ENCODE results near the gene PIP4K2A.

PIP4K2A gene

GRCh38 chr10:22615819-22616499 is 98.4 kb downstream of the PIP4K2A start:
- H3K27ac ChIP-seq, result peak overlapping the region; percentile 30; the same call in 1 of the 2 replicates
- no peak for TF ChIP-seq ZFX (IDR thresholded peaks at IDR 0.05; ENCODE audit: borderline replicate concordance)
- no peak for TF ChIP-seq CTCF (IDR thresholded peaks at IDR 0.05)

- H3K27ac ChIP-seq, result no peak overlapping the region
- TF ChIP-seq CTCF (IDR thresholded peaks at IDR 0.05) (no peak), ZFX (IDR thresholded peaks at IDR 0.05; ENCODE audit: borderline replicate concordance) (no peak)
Measured at GRCh38 chr10:22615101-22615500, 99.3 kb downstream of the PIP4K2A start.

- TF ChIP-seq CTCF (IDR thresholded peaks at IDR 0.05), result no peak
- H3K27ac ChIP-seq, result no peak overlapping the region
Measured at GRCh38 chr10:22613011-22613410, 101.4 kb downstream of the PIP4K2A start.

GRCh38 chr10:22612318-22612717 is 102.1 kb downstream of the PIP4K2A start:
- TF ChIP-seq CTCF (IDR thresholded peaks at IDR 0.05), result no peak
- no peak overlapping the region for H3K27ac ChIP-seq

GRCh38 chr10:22611425-22612115 is 102.8 kb downstream of the PIP4K2A start:
- no peak overlapping the region for H3K27ac ChIP-seq

GRCh38 chr10:22610610-22611009 is 103.8 kb downstream of the PIP4K2A start:
- TF ChIP-seq ZFX (IDR thresholded peaks at IDR 0.05; ENCODE audit: borderline replicate concordance) (no peak), CTCF (IDR thresholded peaks at IDR 0.05) (no peak)
- no peak overlapping the region for H3K27ac ChIP-seq

More at GRCh38 chr10:22611425-22612115, 102.8 kb downstream of the PIP4K2A start:
- no peak for TF ChIP-seq ZFX (IDR thresholded peaks at IDR 0.05; ENCODE audit: borderline replicate concordance)
- no peak for TF ChIP-seq CTCF (IDR thresholded peaks at IDR 0.05)

- TF ChIP-seq CTCF (IDR thresholded peaks at IDR 0.05) (no peak), ZFX (IDR thresholded peaks at IDR 0.05; ENCODE audit: borderline replicate concordance) (no peak)
- no peak overlapping the region for H3K27ac ChIP-seq
Measured at GRCh38 chr10:22609719-22610465, 104.5 kb downstream of the PIP4K2A start.

All from 22Rv1 (cell line).